ENCODE results near the gene MRPS6.

DNA sequence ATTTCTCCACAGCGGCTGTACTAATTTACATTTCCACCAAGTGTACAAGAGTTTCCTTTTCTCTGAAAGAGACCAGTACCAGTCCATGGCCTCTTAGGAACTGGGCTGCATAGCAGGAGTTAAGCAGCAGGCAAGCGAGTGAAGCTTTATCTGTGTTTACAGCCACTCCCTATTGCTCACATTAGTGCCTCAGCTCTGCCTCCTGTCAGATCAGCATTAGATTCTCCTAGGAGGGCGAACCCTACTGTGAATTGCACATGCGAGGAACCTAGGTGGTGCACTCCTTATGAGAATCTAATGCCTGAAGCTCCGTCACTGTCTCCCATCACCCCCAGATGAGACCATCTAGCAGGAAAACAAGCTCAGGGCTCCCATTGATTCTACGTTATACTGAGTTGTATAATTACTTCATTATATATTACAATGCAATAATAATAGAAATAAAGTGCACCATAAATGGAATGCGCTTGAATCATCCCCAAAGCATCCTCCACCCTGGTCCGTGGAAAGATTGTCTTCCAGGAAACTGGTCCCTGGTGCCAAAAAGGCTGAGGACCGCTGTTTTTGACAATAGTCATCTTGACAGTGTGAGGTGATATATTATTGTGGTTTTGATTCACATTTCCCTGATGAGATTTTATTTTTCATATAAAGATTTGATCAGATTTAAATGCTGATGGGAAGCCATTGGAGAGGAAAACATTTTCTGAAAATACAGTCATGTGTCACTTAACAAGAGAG lies 45.5 kb upstream of the MRPS6 start:
- TF ChIP-seq, protein P1, sequence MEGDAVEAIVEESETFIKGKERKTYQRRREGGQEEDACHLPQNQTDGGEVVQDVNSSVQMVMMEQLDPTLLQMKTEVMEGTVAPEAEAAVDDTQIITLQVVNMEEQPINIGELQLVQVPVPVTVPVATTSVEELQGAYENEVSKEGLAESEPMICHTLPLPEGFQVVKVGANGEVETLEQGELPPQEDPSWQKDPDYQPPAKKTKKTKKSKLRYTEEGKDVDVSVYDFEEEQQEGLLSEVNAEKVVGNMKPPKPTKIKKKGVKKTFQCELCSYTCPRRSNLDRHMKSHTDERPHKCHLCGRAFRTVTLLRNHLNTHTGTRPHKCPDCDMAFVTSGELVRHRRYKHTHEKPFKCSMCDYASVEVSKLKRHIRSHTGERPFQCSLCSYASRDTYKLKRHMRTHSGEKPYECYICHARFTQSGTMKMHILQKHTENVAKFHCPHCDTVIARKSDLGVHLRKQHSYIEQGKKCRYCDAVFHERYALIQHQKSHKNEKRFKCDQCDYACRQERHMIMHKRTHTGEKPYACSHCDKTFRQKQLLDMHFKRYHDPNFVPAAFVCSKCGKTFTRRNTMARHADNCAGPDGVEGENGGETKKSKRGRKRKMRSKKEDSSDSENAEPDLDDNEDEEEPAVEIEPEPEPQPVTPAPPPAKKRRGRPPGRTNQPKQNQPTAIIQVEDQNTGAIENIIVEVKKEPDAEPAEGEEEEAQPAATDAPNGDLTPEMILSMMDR (IDR thresholded peaks at IDR 0.05; ENCODE audit: borderline replicate concordance, extremely low read depth, low read length, poor library complexity, severe bottlenecking): no peak
- TF ChIP-seq EZH2 (IDR thresholded peaks at IDR 0.05; ENCODE audit: borderline replicate concordance, low read depth, low read length, severe bottlenecking): no peak
